GM18861 (cell line): Measurements from ENCODE around the gene TCERG1L.
"Not testable (repeated sequence)": the region's sequence is repeated elsewhere in the genome, so short reads cannot be mapped to it uniquely, and the experiment has no call there.

Source experiments
- ATAC-seq: cut with Tn5 transposase; IDR thresholded peaks from one replicate; pipeline ENCODE4 v1.9.1; 2021; ENCODE audit not compliant: unreplicated experiment

TCERG1L gene

GRCh38 chr10:131150126-131150525 lies 161.4 kb downstream of the TCERG1L start:
- ATAC-seq: no peak

- no peak for ATAC-seq
Observed at GRCh38 chr10:131149586-131149985, 161.9 kb downstream of the TCERG1L start.

GRCh38 chr10:131149111-131149510 lies 162.4 kb downstream of the TCERG1L start:
- no peak for ATAC-seq

- no peak for ATAC-seq
Observed at GRCh38 chr10:131148270-131148669, 163.3 kb downstream of the TCERG1L start.

- ATAC-seq: no peak
Observed at GRCh38 chr10:131147301-131147975, 164.1 kb downstream of the TCERG1L start.

- no peak for ATAC-seq
Observed at GRCh38 chr10:131146790-131147189, 164.7 kb downstream of the TCERG1L start.

GRCh38 chr10:131145756-131146155 lies 165.8 kb downstream of the TCERG1L start:
- no peak for ATAC-seq

- no peak for ATAC-seq
Observed at GRCh38 chr10:131144711-131145375, 166.7 kb downstream of the TCERG1L start.

- ATAC-seq: no peak
Observed at GRCh38 chr10:131144196-131144595, 167.3 kb downstream of the TCERG1L start.

- ATAC-seq: no peak
Observed at GRCh38 chr10:131143425-131144165, 167.9 kb downstream of the TCERG1L start.

- no peak for ATAC-seq
Observed at GRCh38 chr10:131142517-131143380, 168.8 kb downstream of the TCERG1L start.

GRCh38 chr10:131141645-131142516 lies 169.6 kb downstream of the TCERG1L start:
- no peak for ATAC-seq

GRCh38 chr10:131141207-131141606 lies 170.3 kb downstream of the TCERG1L start:
- ATAC-seq: no peak

- ATAC-seq: no peak
Observed at GRCh38 chr10:131140606-131141005, 170.9 kb downstream of the TCERG1L start.

- ATAC-seq: no peak
Observed at GRCh38 chr10:131137223-131137622, 174.3 kb downstream of the TCERG1L start.

- ATAC-seq: not testable (repeated sequence)
Observed at GRCh38 chr10:131136336-131136735, 175.2 kb downstream of the TCERG1L start.

- ATAC-seq: no peak
Observed at GRCh38 chr10:131135716-131136115, 175.8 kb downstream of the TCERG1L start.

- no peak for ATAC-seq
Observed at GRCh38 chr10:131134651-131135050, 176.9 kb downstream of the TCERG1L start.

GRCh38 chr10:131134001-131134576 lies 177.4 kb downstream of the TCERG1L start:
- no peak for ATAC-seq

GRCh38 chr10:131132681-131133080 lies 178.8 kb downstream of the TCERG1L start:
- no peak for ATAC-seq
